Non-pigmented ciliary epithelial cell (primary cell): Measurements from ENCODE around the gene SH3GL3.

ENCODE experiments used
- DNase-seq: peaks from one replicate; pipeline ENCODE4 v3.0.0-alpha.2; 2010; ENCODE audit warnings: low read depth

The SH3GL3 gene

GRCh38 chr15:83504365-83504764 is 57.2 kb downstream of the SH3GL3 start:
- DNase-seq = no peak

DNA sequence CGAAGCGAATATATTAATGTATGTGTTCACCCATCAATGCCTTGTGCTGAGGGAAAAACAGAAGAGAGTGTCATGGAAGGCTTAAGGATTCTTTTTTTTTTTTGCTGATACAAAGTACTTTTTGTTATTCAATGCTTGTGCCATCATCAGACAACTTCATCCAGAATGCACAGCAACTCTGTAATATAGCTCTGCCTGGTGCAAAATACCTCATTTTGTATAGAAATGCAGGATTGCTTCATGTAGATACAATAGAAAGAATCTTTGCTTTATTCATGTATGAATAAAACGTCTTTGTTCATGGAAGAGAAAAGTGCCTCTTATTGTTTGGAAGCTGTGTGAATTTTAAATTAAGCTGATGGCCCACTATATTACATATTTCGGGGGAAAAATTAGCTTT is 62.9 kb downstream of the SH3GL3 start:
- DNase-seq = no peak

- no peak for DNase-seq
Measured at GRCh38 chr15:83512459-83512858, 65.3 kb downstream of the SH3GL3 start.

DNA sequence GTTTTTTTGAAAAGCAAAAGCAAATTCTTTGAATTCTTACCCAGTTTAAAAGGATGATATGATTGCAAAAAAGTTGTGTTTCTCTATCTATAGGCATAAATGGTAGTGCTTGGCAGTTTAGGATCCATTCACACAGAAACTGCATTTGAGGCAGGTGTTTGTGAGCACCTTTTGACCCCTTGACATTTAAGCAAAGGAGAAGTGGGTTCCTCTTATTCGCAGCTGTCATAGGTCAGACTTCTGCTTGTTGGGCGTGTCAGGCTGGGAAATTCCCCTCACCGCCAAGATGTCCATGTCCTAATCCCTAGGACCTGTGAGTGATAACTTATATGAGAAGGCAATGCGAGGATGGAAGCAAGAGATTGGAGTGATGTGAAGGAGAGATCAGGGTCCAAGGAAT is 67.4 kb downstream of the SH3GL3 start:
- DNase-seq = no peak

DNA sequence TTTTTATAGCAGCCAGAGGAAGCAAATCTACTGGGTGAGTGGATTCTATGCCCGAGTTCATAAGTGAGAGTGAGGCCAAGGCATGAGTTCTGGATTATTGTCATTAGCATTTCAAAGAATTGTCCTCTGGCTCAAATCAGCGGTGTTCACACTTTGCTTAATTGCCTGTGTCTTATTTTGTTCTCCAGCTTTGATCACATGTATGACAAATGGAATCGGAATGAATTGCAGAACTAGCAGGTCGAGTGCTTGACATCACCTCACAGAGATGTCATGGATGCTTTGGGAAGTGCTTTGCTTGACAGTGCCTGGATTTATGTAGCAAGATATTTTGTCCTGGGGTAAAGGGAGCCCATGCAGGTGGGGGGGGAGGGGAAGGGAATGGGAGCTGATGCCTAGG is 68.0 kb downstream of the SH3GL3 start:
- no peak for DNase-seq

- peak; percentile 4 for DNase-seq
Measured at GRCh38 chr15:83516935-83517334, 69.8 kb downstream of the SH3GL3 start.

- DNase-seq = no peak
Measured at GRCh38 chr15:83526319-83526718, 79.2 kb downstream of the SH3GL3 start.

DNA sequence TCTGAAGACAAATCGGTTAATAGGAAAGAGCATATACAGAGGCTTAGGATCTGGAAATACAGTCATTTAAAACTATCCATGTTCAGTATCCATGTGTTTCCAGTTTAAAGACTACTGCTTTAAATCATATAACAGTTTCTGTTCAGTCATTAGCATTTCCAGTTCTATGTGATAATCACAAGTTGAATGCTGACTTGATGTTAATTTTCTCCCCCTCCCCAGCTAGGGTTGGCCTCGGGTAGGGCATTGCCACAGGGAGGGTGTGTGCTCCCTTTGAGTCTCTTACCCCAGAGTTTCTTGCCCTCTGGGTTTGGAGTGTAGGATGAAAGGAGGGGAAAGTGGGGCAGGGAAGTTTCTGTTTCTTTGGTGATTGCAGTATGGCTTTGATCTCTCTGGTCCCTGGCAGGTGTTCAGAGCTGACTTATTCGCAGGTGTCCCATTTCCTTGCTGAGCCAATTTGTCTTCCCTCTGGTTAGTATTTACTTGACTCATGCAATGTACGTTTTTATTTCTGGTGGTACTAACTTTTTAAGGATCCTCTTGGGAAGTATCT is 86.3 kb downstream of the SH3GL3 start:
- DNase-seq = no peak

DNA sequence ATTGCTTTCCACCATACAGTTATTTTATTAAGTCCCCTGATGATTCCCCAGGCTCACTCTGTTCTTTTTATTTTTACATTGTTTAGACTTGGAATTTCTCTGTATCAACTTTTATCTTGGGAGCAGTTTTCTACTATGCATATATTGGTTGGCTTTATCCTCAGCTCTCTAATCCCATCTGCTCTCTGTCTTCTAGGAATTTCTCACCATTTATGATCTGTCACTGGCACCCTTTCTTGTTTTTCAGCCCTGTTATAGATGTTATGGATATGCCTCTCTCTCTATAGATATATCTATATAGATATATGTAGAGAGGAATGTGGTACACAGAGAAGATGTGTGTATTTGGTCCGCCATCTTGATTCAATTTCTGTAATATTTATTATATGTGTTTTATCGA is 90.5 kb downstream of the SH3GL3 start:
- no peak for DNase-seq

- DNase-seq = no peak
Measured at GRCh38 chr15:83538682-83539081, 91.5 kb downstream of the SH3GL3 start.

DNA sequence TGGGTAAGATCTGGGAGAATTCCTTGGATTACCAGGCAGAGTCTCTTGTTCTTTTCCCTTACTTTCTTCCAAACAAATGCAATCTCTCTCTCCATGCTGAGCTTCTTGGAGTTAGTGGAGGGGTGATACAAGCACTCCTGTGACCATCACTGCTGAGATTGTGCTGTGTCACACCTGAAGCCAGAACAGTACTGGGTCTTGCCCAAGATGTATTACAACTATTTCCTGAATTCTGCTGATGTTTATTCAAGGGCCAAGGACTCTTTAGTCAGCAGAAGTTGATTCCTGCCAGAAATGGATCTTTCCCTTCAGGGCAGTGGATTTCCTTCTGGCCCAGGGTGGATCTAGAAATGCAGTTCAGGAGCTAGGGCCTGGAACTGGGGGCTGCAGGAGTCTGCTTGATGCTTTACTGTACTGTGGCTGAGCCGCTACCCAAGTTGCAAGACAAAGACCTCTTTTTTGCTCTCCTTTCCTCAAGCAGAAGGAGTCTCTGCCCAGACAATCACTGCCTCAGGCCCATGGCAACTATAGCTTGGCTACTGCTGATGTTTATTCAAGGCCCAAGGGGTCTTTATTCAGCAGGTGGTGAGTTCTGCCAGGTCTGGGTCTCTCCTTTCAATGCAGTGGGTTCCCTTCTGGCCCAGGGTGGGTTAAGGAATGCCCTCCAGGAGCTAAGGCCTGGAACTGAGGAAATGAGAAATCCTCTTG is 98.8 kb downstream of the SH3GL3 start:
- DNase-seq = no peak

DNA sequence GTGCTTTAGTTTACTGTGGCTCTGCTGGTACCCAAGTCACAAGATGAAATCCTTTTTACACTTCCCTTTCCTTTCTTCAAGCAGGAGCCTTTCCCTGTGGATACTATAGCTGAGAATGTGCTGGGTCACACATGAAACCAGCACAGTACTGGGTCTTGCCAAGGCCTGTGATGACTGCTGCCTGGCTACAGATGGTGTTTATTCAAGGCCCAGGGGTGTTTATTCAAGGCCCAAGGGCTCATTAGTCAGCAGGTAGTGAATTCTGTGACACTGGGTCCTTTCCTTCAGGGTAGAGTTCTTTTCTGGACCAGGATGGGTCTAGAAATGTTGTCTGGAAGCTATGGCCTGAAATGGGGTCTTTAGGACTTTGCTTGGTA is 99.4 kb downstream of the SH3GL3 start:
- no peak for DNase-seq

- DNase-seq = no peak
Measured at GRCh38 chr15:83547168-83547567, 100.0 kb downstream of the SH3GL3 start.

GRCh38 chr15:83549623-83550022 is 102.5 kb downstream of the SH3GL3 start:
- DNase-seq = no peak

GRCh38 chr15:83554558-83554957 is 107.4 kb downstream of the SH3GL3 start:
- no peak for DNase-seq

GRCh38 chr15:83555383-83555782 is 108.2 kb downstream of the SH3GL3 start:
- DNase-seq = no peak

GRCh38 chr15:83556068-83556467 is 108.9 kb downstream of the SH3GL3 start:
- DNase-seq = no peak

DNA sequence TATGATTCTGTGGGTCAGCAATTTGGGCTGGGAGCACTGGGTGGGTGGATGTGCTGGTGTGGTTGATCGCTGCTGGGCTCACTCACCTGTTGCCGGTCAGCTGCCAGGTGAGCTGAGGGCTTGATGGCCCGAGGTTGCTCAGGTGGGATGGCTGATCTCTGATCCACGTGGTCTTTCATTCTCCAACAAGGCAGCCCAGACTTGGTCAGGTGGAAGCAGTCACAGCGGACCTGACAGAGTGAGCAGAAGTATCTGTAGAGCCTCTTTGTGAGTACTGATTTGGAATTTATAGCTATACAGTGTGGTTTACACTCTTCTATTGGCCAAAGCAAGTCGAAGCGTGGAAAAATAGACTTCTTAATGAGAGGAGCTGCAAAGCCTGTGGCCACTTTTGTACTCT is 109.6 kb downstream of the SH3GL3 start:
- no peak for DNase-seq

GRCh38 chr15:83558146-83558545 is 111.0 kb downstream of the SH3GL3 start:
- no peak for DNase-seq

DNA sequence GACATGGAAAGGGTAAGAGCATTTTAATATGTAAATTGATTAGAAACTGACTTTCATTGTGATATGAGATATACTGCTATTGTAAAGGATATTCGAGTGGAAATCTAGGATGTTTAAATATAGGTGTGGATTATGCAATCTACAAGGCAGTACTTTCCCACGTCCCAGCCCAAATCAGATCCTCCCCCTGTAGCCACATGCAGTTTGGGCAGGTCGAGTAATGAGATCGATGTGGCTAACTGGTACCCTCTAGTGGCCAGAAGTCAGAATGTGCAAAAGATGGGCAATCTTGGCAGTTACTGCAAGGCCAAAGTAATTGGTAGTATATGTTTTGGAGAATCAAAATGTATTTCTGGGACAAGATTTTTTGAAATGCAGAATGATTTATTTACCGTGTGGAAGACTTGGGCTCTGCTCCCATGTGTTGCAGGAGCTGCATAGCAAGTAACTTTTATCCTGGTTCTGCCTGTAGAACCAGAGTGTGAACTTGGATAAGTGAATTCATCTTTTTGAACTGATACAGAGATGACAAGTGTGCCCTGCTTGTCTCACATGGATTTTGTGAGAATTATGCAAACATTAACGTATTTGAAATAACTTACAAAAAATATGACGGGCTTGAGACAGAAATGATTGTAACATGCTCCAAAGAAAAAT is 112.3 kb downstream of the SH3GL3 start:
- peak; percentile 32 for DNase-seq

DNA sequence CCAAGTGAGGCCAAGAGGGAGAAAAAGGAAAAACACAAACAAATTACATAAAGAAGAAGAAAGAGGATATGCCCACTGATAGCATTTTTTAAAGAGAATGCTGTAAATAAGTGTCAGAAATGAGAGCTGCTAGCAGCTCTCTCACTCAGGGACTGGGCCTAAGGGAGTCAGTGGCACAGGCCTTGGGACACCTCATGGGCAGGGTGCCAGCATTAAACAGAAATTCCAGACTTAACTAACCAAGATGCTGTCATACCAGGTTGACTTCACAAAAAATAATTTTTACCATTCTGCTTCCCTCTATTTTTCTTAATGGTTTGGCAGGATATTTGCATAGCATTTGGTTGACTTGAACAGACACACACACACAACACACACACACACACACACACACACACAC is 114.5 kb downstream of the SH3GL3 start:
- DNase-seq = no peak

- DNase-seq = no peak
Measured at GRCh38 chr15:83565138-83565537, 118.0 kb downstream of the SH3GL3 start.

- no peak for DNase-seq
Measured at GRCh38 chr15:83565553-83566159, 118.5 kb downstream of the SH3GL3 start.
